HepG2 (cell line): Measurements from ENCODE around the gene C2. TPM values are rescaled to one million over a fixed set of nuclear protein-coding genes. Genes with fewer than 3 reads are reported as not detected.

Experiments
- ADNP ChIP-seq: sonication (generic); formaldehyde crosslinking; IDR thresholded peaks from 2 replicates; pipeline ENCODE4 v1.4.0; 2020; ENCODE audit warnings: missing genetic modification reagents
- AGO2 ChIP-seq: fragments of 200-400 bp; formaldehyde crosslinking; optimal IDR thresholded peaks from 2 replicates; pipeline ENCODE3; 2017; ENCODE audit warnings: mild to moderate bottlenecking, low read depth, low read length, moderate library complexity
- ATAD3A ChIP-seq: sonication (generic); formaldehyde crosslinking; IDR thresholded peaks from 2 replicates; pipeline ENCODE4 v1.4.0; 2020; ENCODE audit warnings: missing genetic modification reagents
- ESRRA ChIP-seq: sonication (generic); formaldehyde crosslinking; IDR thresholded peaks from 2 replicates; pipeline ENCODE4 v1.5.1; 2020; ENCODE audit warnings: mild to moderate bottlenecking, low read depth, missing genetic modification reagents
- GMEB1 ChIP-seq: sonication (generic); formaldehyde crosslinking; IDR thresholded peaks from 2 replicates; pipeline ENCODE4 v1.5.1; 2020; ENCODE audit warnings: missing genetic modification reagents, mild to moderate bottlenecking, borderline replicate concordance
- GMEB2 ChIP-seq: IDR thresholded peaks from 2 replicates; pipeline ENCODE4 v1.6.1; 2016; ENCODE audit warnings: missing biosample characterization, missing genetic modification reagents, low read depth
- HOXA3 ChIP-seq: sonication (generic); formaldehyde crosslinking; IDR thresholded peaks from 2 replicates; pipeline ENCODE4 v1.5.0; 2020; ENCODE audit warnings: missing genetic modification reagents
- JUND ChIP-seq: sonication (generic); formaldehyde crosslinking; IDR thresholded peaks from 2 replicates; pipeline ENCODE4 v1.8.0; 2022; ENCODE audit warnings: mild to moderate bottlenecking, missing genetic modification reagents
- PHB2 ChIP-seq: fragments of 450-650 bp; IDR thresholded peaks from 2 replicates; pipeline ENCODE4 v1.6.1; 2018; ENCODE audit not compliant: partially characterized antibody
- SIN3A ChIP-seq: IDR thresholded peaks from 2 replicates; pipeline ENCODE4 v1.6.1; 2011; ENCODE audit warnings: low read depth, mild to moderate bottlenecking, control low read depth, low read length, borderline replicate concordance
- TBX3 ChIP-seq: fragments of 450-650 bp; IDR thresholded peaks from 2 replicates; pipeline ENCODE4 v1.6.1; 2017; ENCODE audit warnings: antibody characterized with exemption, mild to moderate bottlenecking, inconsistent platforms, borderline replicate concordance
- TCF7 ChIP-seq: sonication (generic); IDR thresholded peaks from 2 replicates; pipeline ENCODE4 v1.6.1; 2016; ENCODE audit warnings: antibody characterized with exemption, low read depth
- ZBTB43 ChIP-seq: sonication (generic); formaldehyde crosslinking; conservative IDR thresholded peaks from 2 replicates; pipeline ENCODE4 v1.4.0; 2020; ENCODE audit warnings: missing genetic modification reagents
- ZFP1 ChIP-seq: IDR thresholded peaks from 2 replicates; pipeline ENCODE4 v1.6.1; 2016
- ZNF207 ChIP-seq: fragments of 450-650 bp; IDR thresholded peaks from 2 replicates; pipeline ENCODE4 v1.6.1; 2016; ENCODE audit warnings: antibody characterized with exemption, borderline replicate concordance
- ZNF432 ChIP-seq: sonication (generic); formaldehyde crosslinking; IDR thresholded peaks from 2 replicates; pipeline ENCODE4 v1.5.0; 2020; ENCODE audit warnings: missing genetic modification reagents, mild to moderate bottlenecking, borderline replicate concordance
- ZNF549 ChIP-seq: sonication (generic); formaldehyde crosslinking; IDR thresholded peaks from 2 replicates; pipeline ENCODE4 v1.5.0; 2020; ENCODE audit warnings: missing genetic modification reagents
- ZNF672 ChIP-seq: sonication (generic); formaldehyde crosslinking; IDR thresholded peaks from 2 replicates; pipeline ENCODE4 v1.8.1; 2022; ENCODE audit warnings: missing genetic modification reagents
- ZNF768 ChIP-seq: sonication (generic); formaldehyde crosslinking; IDR thresholded peaks from 2 replicates; pipeline ENCODE4 v1.4.0; 2020; ENCODE audit warnings: missing genetic modification reagents
- ZSCAN25 ChIP-seq: sonication (generic); formaldehyde crosslinking; IDR thresholded peaks from 2 replicates; pipeline ENCODE4 v1.8.0; 2022; ENCODE audit warnings: mild to moderate bottlenecking, missing genetic modification reagents
- polyA plus RNA-seq, 8 experiments: library from polyadenylated mRNA; depleted of rRNA in 3 of 8; stranded (reverse) in 7 of 8; unstranded in 1 of 8; fragments of >200 nt; fragmentation: Illumina TruSeq in 4 of 8; extraction: Trizol in 4 of 8; gene quantifications; 2 replicates each; pipeline versions ENCODE4 v1.2.1 to v1.2.3, GENCODE V29; 2011 to 2016; ENCODE audit warnings: low read depth in 4 of 8, missing spikeins in 1 of 8, mixed read lengths in 1 of 8; ENCODE audit not compliant: insufficient read depth in 1 of 8
- total RNA-seq, 5 experiments: library from RNA; depleted of rRNA; stranded (reverse); fragments of >200 nt; fragmentation: Illumina TruSeq; extraction: Trizol; gene quantifications; 2 replicates each; pipeline ENCODE4 v1.2.3, GENCODE V29; 2016; ENCODE audit warnings: low read depth in 1 of 5
- TF ChIP-seq, protein P1 (sequence below): sonication (generic); formaldehyde crosslinking; IDR thresholded peaks from 2 replicates; pipeline ENCODE4 v1.4.0; 2020; ENCODE audit warnings: mild to moderate bottlenecking, missing genetic modification reagents
- TF ChIP-seq, protein P2 (sequence below): sonication (generic); formaldehyde crosslinking; IDR thresholded peaks from 2 replicates; pipeline ENCODE4 v1.5.1; 2020; ENCODE audit warnings: missing genetic modification reagents, mild to moderate bottlenecking, borderline replicate concordance
- TF ChIP-seq, protein P3 (sequence below): sonication (generic); IDR thresholded peaks from 2 replicates; pipeline ENCODE4 v1.6.1; 2016; ENCODE audit warnings: low read depth, borderline replicate concordance

C2 gene
- total and polyA plus RNA-seq, 2 of the 13 experiments (the other 11 are each of a cell fraction or from before 2014, with no cell fraction given) = 165 to 307 TPM

- TF ChIP-seq GMEB2 (CRISPR knock-in tag) (peak; percentile 90), PHB2 (no peak), ZBTB43 (CRISPR knock-in tag) (peak; percentile 86; the same call in 1 of the 2 replicates), ZNF672 (CRISPR knock-in tag) (peak; percentile 93), ATAD3A (CRISPR knock-in tag) (no peak), ZNF549 (CRISPR knock-in tag) (no peak), ZFP1 (peak; percentile 64; the same call in 1 of the 2 replicates), GMEB1 (CRISPR knock-in tag) (peak; percentile 98), ADNP (CRISPR knock-in tag) (no peak), ZSCAN25 (CRISPR knock-in tag) (no peak), SIN3A (peak; percentile 88), ZNF768 (CRISPR knock-in tag) (peak; percentile 56; the same call in 1 of the 2 replicates), TCF7 (no peak), ESRRA (CRISPR knock-in tag) (peak; percentile 72), TBX3 (peak; percentile 92), ZNF207 (no peak), AGO2 (peak; percentile 95), JUND (CRISPR knock-in tag) (peak; percentile 38; the same call in 1 of the 2 replicates), HOXA3 (CRISPR knock-in tag) (peak; percentile 100), ZNF432 (CRISPR knock-in tag) (no peak)
- TF ChIP-seq, protein P1, sequence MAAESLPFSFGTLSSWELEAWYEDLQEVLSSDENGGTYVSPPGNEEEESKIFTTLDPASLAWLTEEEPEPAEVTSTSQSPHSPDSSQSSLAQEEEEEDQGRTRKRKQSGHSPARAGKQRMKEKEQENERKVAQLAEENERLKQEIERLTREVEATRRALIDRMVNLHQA = no peak
- TF ChIP-seq, protein P2, sequence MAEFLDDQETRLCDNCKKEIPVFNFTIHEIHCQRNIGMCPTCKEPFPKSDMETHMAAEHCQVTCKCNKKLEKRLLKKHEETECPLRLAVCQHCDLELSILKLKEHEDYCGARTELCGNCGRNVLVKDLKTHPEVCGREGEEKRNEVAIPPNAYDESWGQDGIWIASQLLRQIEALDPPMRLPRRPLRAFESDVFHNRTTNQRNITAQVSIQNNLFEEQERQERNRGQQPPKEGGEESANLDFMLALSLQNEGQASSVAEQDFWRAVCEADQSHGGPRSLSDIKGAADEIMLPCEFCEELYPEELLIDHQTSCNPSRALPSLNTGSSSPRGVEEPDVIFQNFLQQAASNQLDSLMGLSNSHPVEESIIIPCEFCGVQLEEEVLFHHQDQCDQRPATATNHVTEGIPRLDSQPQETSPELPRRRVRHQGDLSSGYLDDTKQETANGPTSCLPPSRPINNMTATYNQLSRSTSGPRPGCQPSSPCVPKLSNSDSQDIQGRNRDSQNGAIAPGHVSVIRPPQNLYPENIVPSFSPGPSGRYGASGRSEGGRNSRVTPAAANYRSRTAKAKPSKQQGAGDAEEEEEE (CRISPR knock-in tag) = peak; percentile 56; the same call in 1 of the 2 replicates
- TF ChIP-seq, protein P3, sequence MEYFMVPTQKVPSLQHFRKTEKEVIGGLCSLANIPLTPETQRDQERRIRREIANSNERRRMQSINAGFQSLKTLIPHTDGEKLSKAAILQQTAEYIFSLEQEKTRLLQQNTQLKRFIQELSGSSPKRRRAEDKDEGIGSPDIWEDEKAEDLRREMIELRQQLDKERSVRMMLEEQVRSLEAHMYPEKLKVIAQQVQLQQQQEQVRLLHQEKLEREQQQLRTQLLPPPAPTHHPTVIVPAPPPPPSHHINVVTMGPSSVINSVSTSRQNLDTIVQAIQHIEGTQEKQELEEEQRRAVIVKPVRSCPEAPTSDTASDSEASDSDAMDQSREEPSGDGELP = peak; percentile 71; the same call in 1 of the 2 replicates
Observed at GRCh38 chr6:31971993-31972708, 44.6 kb downstream of the C2 start, which contains the start of gene DXO (continued).
